ENCODE results near the gene FAM76B.

FAM76B gene

GRCh38 chr11:95791709-95792033 lies 2.1 kb upstream of the FAM76B start:
- DNase-seq: no peak

GRCh38 chr11:95790933-95791708 lies 1.5 kb upstream of the FAM76B start:
- peak; percentile 78 for DNase-seq

- peak; percentile 96 for DNase-seq
These were observed 746 bp upstream of the FAM76B start, which contains the start of gene CEP57 for GRCh38 chr11:95790123-95790932. Gene CEP57, plus strand, starts transcription at chr11:95790498. Its CDS starts 201 bp downstream, at chr11:95790699.

GRCh38 chr11:95788921-95789505 lies 569 bp downstream of the FAM76B start:
- peak; percentile 38 for DNase-seq

- DNase-seq: no peak
These were observed 9.0 kb downstream of the FAM76B start for GRCh38 chr11:95780544-95780943.

GRCh38 chr11:95778699-95779098 lies 10.9 kb downstream of the FAM76B start:
- DNase-seq: no peak

GRCh38 chr11:95776859-95777258 lies 12.7 kb downstream of the FAM76B start:
- no peak for DNase-seq

- no peak for DNase-seq
These were observed 21.1 kb downstream of the FAM76B start for GRCh38 chr11:95768521-95768920.

GRCh38 chr11:95767498-95767897 lies 22.1 kb downstream of the FAM76B start:
- DNase-seq: no peak

GRCh38 chr11:95766701-95767100 lies 22.9 kb downstream of the FAM76B start:
- DNase-seq: no peak

- peak; percentile 32 for DNase-seq
These were observed 25.2 kb downstream of the FAM76B start for GRCh38 chr11:95764267-95764898.

- no peak for DNase-seq
These were observed 27.0 kb downstream of the FAM76B start for GRCh38 chr11:95762534-95762933.

GRCh38 chr11:95760941-95761340 lies 28.6 kb downstream of the FAM76B start:
- DNase-seq: no peak

GRCh38 chr11:95751515-95751914 lies 38.1 kb downstream of the FAM76B start:
- DNase-seq: no peak

- no peak for DNase-seq
These were observed 39.5 kb downstream of the FAM76B start for GRCh38 chr11:95750101-95750500.

GRCh38 chr11:95739108-95739938 lies 50.3 kb downstream of the FAM76B start:
- DNase-seq: no peak

- DNase-seq: no peak
These were observed 52.8 kb downstream of the FAM76B start for GRCh38 chr11:95736809-95737208.

GRCh38 chr11:95736355-95736754 lies 53.2 kb downstream of the FAM76B start:
- DNase-seq: no peak

- no peak for DNase-seq
These were observed 55.5 kb downstream of the FAM76B start for GRCh38 chr11:95734009-95734572.

GRCh38 chr11:95732930-95733602 lies 56.5 kb downstream of the FAM76B start:
- no peak for DNase-seq

GRCh38 chr11:95729462-95729861 lies 60.1 kb downstream of the FAM76B start:
- no peak for DNase-seq

Data from COR-L47 (cell line).